Measurements from ENCODE around the gene CXXC4. TPM values are rescaled to one million over a fixed set of nuclear protein-coding genes. Genes with fewer than 3 reads are reported as not detected.
A peak's percentile ranks its signal among the peaks of the same experiment; 100 is the strongest.

Gene CXXC4
- total RNA-seq (2021; ENCODE audit: unreplicated experiment) (0.59 TPM), Bru-seq, nascent RNA (percentile 40 among the genes with signal in this experiment), BruChase-seq, experiment 1, labeled RNA remaining after a 2-hour chase (percentile 46 among the genes with signal in this experiment), BruChase-seq, experiment 2, labeled RNA remaining after a 6-hour chase (percentile 36 among the genes with signal in this experiment)
- 0.33 TPM for polyA plus RNA-seq (2012; ENCODE audit: insufficient read length)
- long read RNA-seq, partial matches to known transcripts: 1 of 1 reads
- long read RNA-seq, other reads (novel, unspliced or antisense): 0 of 1 reads

DNA sequence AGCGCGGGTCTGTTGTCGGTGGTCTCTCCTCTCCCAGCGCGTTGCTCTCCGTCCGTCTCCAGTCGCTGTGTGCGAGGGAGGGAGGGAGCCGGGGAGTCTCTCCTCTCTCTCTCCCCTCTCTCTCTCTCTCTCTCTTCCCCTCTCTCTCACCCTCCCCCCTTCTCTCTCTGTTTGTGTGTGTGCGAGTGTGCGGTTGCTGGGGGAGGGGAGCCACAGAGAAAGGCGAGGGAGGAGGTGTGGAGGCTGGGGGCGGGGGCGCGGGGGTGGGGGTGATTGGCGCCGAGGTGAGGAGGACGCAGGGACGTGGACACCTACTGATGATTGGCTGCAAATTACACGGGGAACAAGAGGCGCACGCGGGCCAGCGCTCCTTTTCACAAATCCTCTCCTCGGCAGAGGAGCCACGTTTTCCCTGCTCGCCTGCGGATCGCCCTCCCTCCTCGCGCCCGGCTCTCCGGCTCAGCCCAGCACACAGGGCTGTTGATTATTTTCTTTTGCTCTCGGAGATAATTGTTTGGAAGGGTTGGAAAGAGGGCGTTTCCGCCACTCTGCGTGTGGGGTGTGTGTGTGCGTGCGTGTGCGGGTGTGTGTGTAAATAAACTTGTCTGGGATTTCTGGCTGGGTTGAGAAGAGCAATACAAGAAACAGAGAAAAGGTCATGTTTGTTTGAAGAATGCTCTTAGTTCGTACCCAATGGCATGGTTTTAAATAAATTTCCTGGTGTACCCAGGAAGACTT is at the start of gene CXXC4:
TSS of gene CXXC4 (minus strand) at position 73 of the 738 bp plus-strand sequence. CDS start 3,092 bp downstream, outside the sequence.
- DNase-seq (ENCODE audit: low read depth, low spot score) (no peak), ATAC-seq (peak; percentile 68)
- Histone ChIP-seq H3K36me3 (ENCODE audit: control insufficient read depth, insufficient read depth, low read length) (no peaks in the 10 kb centered on the region), H3K4me1 (ENCODE audit: control insufficient read depth, insufficient read depth, low read length) (peaks cover 3% of the 10 kb centered on the region; the same call in 1 of the 2 replicates), H3K9me3 (ENCODE audit: control insufficient read depth, insufficient read depth, low read depth, low read length) (no peaks in the 10 kb centered on the region), H3K27me3 (ENCODE audit: control insufficient read depth, insufficient read depth, low read length) (no peaks in the 10 kb centered on the region), H3K27ac (ENCODE audit: low read length) (peak within 1 kb of the TSS; percentile 59; the same call in 1 of the 2 replicates), H3K4me3 (ENCODE audit: low read depth in 2 of 2, low read length in 2 of 2) (peak within 1 kb of the TSS; percentile 50 to 75)
- TF ChIP-seq, protein P1, sequence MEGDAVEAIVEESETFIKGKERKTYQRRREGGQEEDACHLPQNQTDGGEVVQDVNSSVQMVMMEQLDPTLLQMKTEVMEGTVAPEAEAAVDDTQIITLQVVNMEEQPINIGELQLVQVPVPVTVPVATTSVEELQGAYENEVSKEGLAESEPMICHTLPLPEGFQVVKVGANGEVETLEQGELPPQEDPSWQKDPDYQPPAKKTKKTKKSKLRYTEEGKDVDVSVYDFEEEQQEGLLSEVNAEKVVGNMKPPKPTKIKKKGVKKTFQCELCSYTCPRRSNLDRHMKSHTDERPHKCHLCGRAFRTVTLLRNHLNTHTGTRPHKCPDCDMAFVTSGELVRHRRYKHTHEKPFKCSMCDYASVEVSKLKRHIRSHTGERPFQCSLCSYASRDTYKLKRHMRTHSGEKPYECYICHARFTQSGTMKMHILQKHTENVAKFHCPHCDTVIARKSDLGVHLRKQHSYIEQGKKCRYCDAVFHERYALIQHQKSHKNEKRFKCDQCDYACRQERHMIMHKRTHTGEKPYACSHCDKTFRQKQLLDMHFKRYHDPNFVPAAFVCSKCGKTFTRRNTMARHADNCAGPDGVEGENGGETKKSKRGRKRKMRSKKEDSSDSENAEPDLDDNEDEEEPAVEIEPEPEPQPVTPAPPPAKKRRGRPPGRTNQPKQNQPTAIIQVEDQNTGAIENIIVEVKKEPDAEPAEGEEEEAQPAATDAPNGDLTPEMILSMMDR (IDR thresholded peaks at IDR 0.05): no peak
- TF ChIP-seq SIN3A (IDR thresholded peaks at IDR 0.05; ENCODE audit: borderline replicate concordance, insufficient read depth, low read depth, low read length) (no peak), POLR2AphosphoS5 (IDR thresholded peaks at IDR 0.05; ENCODE audit: low read depth, low read length) (no peak), TCF7L2 (IDR thresholded peaks at IDR 0.05; ENCODE audit: low read depth, low read length) (no peak)
- TF ChIP-seq, protein P2, sequence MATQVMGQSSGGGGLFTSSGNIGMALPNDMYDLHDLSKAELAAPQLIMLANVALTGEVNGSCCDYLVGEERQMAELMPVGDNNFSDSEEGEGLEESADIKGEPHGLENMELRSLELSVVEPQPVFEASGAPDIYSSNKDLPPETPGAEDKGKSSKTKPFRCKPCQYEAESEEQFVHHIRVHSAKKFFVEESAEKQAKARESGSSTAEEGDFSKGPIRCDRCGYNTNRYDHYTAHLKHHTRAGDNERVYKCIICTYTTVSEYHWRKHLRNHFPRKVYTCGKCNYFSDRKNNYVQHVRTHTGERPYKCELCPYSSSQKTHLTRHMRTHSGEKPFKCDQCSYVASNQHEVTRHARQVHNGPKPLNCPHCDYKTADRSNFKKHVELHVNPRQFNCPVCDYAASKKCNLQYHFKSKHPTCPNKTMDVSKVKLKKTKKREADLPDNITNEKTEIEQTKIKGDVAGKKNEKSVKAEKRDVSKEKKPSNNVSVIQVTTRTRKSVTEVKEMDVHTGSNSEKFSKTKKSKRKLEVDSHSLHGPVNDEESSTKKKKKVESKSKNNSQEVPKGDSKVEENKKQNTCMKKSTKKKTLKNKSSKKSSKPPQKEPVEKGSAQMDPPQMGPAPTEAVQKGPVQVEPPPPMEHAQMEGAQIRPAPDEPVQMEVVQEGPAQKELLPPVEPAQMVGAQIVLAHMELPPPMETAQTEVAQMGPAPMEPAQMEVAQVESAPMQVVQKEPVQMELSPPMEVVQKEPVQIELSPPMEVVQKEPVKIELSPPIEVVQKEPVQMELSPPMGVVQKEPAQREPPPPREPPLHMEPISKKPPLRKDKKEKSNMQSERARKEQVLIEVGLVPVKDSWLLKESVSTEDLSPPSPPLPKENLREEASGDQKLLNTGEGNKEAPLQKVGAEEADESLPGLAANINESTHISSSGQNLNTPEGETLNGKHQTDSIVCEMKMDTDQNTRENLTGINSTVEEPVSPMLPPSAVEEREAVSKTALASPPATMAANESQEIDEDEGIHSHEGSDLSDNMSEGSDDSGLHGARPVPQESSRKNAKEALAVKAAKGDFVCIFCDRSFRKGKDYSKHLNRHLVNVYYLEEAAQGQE (IDR thresholded peaks at IDR 0.05; ENCODE audit: insufficient read depth in 1 of 2, low read depth in 2 of 2, low read length in 1 of 2): no peak
- intact Hi-C loops (cut with micrococcal nuclease; ENCODE audit: unreplicated experiment): loop anchor here (5.0 kb wide), 1 partner anchor 367 kb away; no protein-coding TSS in a partner anchor
- ChIA-PET POLR2A (no interaction called here), CTCF (no interaction called here)
- BruUV-seq (replicated peaks): no TSS peak
- in situ Hi-C loops (cut with HindIII; ENCODE audit: low pct_unique_long_range_greater_than_20kb, low sequenced_read_pairs): no loop called here

DNA sequence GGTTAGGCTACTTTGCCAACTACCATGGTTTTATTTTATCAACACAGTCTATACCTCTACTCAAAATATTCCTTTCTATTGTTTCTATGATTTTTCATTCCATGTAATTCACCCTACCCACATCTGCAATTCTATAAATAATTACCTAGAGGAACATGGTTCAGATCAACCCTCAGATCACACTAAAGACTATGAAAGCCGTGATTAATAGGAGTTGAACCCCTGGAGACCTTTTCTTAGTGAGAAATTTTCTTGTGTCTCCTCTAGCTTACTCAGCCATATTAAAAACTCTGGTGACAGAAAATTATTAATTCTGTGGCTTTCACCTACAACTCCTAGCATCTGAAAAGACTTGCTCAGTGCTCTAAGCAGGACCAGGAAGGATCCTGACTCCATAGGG is 38.5 kb upstream of the CXXC4 start:
- TF ChIP-seq POLR2AphosphoS5 (IDR thresholded peaks at IDR 0.05; ENCODE audit: low read depth, low read length) (no peak), TCF7L2 (IDR thresholded peaks at IDR 0.05; ENCODE audit: low read depth, low read length) (no peak), SIN3A (IDR thresholded peaks at IDR 0.05; ENCODE audit: borderline replicate concordance, insufficient read depth, low read depth, low read length) (no peak)
- TF ChIP-seq, protein P1 (IDR thresholded peaks at IDR 0.05): no peak
- TF ChIP-seq, protein P2 (IDR thresholded peaks at IDR 0.05; ENCODE audit: insufficient read depth in 1 of 2, low read depth in 2 of 2, low read length in 1 of 2): no peak
- no TSS peak for BruUV-seq (replicated peaks)
- CTCF ChIA-PET: no interaction called here

More for the DNA sequence above, 38.5 kb upstream of the CXXC4 start:
- H3K36me3 ChIP-seq (ENCODE audit: control insufficient read depth, insufficient read depth, low read length): no peaks in the 10 kb centered on the region
- DNase-seq (ENCODE audit: low read depth, low spot score) (no peak), ATAC-seq (no peak)
- POLR2A ChIA-PET: no interaction called here
- no peak overlapping the region for H3K27ac ChIP-seq (ENCODE audit: low read length)
- no peaks in the 10 kb centered on the region for H3K9me3 ChIP-seq (ENCODE audit: control insufficient read depth, insufficient read depth, low read depth, low read length)
- H3K4me1 ChIP-seq (ENCODE audit: control insufficient read depth, insufficient read depth, low read length): no peaks in the 10 kb centered on the region
- intact Hi-C loops (cut with micrococcal nuclease; ENCODE audit: unreplicated experiment): no loop called here
- no peaks in the 10 kb centered on the region for H3K27me3 ChIP-seq (ENCODE audit: control insufficient read depth, insufficient read depth, low read length)
- no peak overlapping the region for H3K4me3 ChIP-seq (ENCODE audit: low read depth in 2 of 2, low read length in 2 of 2)
- in situ Hi-C loops (cut with HindIII; ENCODE audit: low pct_unique_long_range_greater_than_20kb, low sequenced_read_pairs): no loop called here
